GM19328 (cell line): ENCODE results near the gene KCNQ2.

Experiments used
- ATAC-seq: cut with Tn5 transposase; IDR thresholded peaks from one replicate; pipeline ENCODE4 v1.9.1; 2021; ENCODE audit warnings: mild to moderate bottlenecking, moderate library complexity; ENCODE audit not compliant: unreplicated experiment

The KCNQ2 gene

GRCh38 chr20:63406617-63407245, 65.7 kb downstream of the KCNQ2 start:
- no peak for ATAC-seq

GRCh38 chr20:63406011-63406410, 66.4 kb downstream of the KCNQ2 start:
- ATAC-seq: no peak

- ATAC-seq: no peak
Observed at GRCh38 chr20:63405102-63405730, 67.2 kb downstream of the KCNQ2 start.

- no peak for ATAC-seq
Observed at GRCh38 chr20:63404129-63405085, 68.0 kb downstream of the KCNQ2 start.

- ATAC-seq: no peak
Observed at GRCh38 chr20:63403403-63404105, 68.9 kb downstream of the KCNQ2 start.

- ATAC-seq: no peak
Observed at GRCh38 chr20:63402860-63403220, 69.6 kb downstream of the KCNQ2 start.

- ATAC-seq: no peak
Observed at GRCh38 chr20:63402181-63402859, 70.1 kb downstream of the KCNQ2 start.

- ATAC-seq: no peak
Observed at GRCh38 chr20:63401384-63402110, 70.9 kb downstream of the KCNQ2 start.

GRCh38 chr20:63400486-63401210, 71.8 kb downstream of the KCNQ2 start:
- no peak for ATAC-seq

- ATAC-seq: no peak
Observed at GRCh38 chr20:63399596-63400375, 72.7 kb downstream of the KCNQ2 start.

- ATAC-seq: no peak
Observed at GRCh38 chr20:63398744-63399514, 73.5 kb downstream of the KCNQ2 start.

- ATAC-seq: no peak
Observed at GRCh38 chr20:63397946-63398450, 74.5 kb downstream of the KCNQ2 start.

GRCh38 chr20:63397155-63397843, 75.2 kb downstream of the KCNQ2 start:
- no peak for ATAC-seq

GRCh38 chr20:63396300-63396699, 76.2 kb downstream of the KCNQ2 start:
- ATAC-seq: no peak

GRCh38 chr20:63395723-63396122, 76.7 kb downstream of the KCNQ2 start:
- no peak for ATAC-seq

- ATAC-seq: no peak
Observed at GRCh38 chr20:63394920-63395455, 77.5 kb downstream of the KCNQ2 start.
